ENCODE measurements around the gene CFAP141.
A peak's percentile ranks its signal among the peaks of the same experiment; 100 is the strongest.
"Not testable (repeated sequence)": the region's sequence is repeated elsewhere in the genome, so short reads cannot be mapped to it uniquely, and the experiment has no call there.

CFAP141 gene

DNA sequence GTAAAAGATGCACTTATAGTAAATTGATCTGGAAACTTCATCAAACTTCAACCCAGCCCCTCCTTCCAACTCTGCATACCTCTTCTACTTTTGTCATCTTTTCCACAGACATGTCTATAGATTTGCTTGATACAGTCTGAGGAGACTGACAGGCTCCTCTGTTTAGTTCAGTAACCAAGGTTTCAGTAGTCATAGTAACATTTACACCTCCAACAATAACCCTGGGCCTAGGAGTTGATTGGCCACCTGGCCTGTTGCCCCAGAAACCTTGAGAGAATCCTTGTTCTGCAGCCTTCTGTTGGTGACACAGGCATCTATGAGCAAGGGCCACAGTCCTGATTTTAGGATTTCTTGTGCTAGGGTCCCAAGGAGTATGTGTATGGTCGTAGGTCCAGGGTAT, at the start of gene CFAP141:
Gene CFAP141 (minus strand): TSS at position 138 of the 400 bp plus-strand sequence. CDS start 26 bp downstream, at position 112.
- no peak for DNase-seq (ENCODE audit: low read depth, low spot score)
- H3K27ac ChIP-seq: no peak within 1 kb of the TSS

- no peak overlapping the region for H3K27ac ChIP-seq
- DNase-seq (ENCODE audit: low read depth, low spot score): no peak
Observed at GRCh38 chr1:154253671-154254070, 47.5 kb upstream of the CFAP141 start.

DNA sequence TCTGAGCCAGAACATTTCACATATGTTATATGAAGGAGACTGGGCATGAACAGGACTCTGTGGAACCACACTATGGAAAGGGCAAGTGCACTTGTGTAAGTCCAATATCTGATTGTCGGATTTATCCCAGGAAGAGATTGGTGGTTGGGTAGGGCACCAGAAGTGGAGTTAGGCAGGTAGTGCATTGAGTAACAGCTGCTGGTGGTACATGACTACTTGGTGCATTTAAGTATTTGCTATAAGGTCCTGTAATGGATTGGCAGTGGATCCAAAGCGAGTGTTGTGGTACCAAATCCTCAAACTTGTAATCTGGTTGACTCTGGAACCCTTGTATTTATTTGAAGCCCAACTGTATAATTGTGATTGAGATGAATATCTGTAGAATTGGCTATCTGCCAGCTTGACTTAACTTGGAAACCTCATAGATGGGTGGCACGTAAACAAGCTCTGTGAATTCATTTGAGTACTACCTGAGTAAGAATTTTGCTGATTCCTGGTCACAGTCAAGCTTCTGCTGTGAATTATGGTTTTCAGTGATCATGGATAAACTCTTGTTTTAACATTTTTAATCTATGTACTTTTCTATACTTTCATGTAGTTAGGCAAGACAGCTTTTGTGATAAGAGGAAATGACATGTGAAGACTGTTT, 35.7 kb upstream of the CFAP141 start:
- no peak for DNase-seq (ENCODE audit: low read depth, low spot score)
- H3K27ac ChIP-seq: no peak overlapping the region

GRCh38 chr1:154240294-154240833, 34.2 kb upstream of the CFAP141 start:
- no peak for DNase-seq (ENCODE audit: low read depth, low spot score)
- no peak overlapping the region for H3K27ac ChIP-seq

- DNase-seq (ENCODE audit: low read depth, low spot score): no peak
- H3K27ac ChIP-seq: no peak overlapping the region
Observed at GRCh38 chr1:154239491-154239890, 33.4 kb upstream of the CFAP141 start.

DNA sequence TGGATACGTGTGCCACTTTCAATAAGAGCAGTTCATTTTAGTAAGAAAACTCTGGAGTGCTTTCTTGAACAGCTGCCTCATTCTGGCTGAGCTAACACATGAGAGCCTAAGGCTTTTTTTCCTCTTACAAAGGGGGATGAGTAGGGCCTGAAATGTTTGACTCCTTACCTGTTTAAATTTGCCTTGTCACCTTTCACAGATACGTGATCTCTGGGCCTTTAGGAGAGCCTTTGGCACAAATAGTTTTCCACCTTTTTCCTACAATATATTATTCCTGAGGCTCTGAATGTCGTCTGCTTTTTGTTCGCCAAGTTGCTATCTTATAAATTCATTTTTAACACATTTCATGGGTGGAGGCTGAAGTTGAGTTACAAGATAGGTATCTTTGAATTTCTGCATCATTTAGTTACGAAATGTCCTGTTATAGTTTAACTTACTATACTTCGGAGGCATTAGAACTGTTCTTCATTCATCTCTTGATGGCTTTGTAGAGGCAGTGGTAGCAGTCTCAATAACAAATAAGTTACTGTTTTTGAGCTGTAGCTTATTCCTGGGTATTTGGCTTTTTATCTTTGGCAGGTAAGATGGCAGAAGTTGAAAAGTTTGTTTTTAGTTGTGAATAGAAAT, 31.9 kb upstream of the CFAP141 start:
- H3K27ac ChIP-seq: no peak overlapping the region

DNA sequence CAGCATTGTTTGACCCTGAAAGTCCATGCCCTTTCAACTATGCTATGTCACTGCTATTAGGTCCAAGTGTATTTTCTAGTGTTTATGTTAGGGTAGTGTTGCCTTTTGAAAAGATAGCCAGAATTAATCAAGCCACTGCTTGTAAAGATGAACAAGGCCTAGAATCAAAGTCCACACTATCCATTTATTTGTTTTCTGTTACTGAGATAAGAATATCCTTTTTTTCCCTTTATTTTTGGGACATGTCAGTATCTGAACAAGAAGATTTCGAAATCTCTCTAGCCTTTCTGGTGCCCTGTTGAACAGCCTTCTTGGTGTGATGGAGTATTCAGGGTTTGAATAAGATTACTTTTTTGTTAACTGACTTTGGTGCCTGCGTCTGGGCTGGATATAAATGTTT, 31.3 kb upstream of the CFAP141 start:
- no peak overlapping the region for H3K27ac ChIP-seq
- no peak for DNase-seq (ENCODE audit: low read depth, low spot score)

More for the DNA sequence above, 31.9 kb upstream of the CFAP141 start:
- no peak for DNase-seq (ENCODE audit: low read depth, low spot score)

DNA sequence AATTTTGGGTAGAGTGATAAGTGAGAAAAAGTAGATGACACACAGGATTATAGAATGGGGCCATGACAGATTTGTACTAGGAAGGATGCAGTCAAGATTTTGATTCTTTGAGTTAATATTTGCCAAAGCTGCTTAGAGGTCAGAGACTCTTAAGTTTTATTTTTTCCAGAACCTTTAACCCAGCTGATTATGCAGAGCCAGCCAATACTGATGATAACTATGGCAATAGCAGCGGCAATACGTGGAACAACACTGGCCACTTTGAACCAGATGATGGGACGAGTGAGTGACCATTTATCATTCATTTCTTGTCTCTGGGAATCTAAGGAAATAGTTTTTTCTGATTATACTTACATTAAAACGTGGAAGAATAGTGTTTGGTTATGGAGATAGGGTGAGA, 30.7 kb upstream of the CFAP141 start:
- H3K27ac ChIP-seq: no peak overlapping the region
- no peak for DNase-seq (ENCODE audit: low read depth, low spot score)

- H3K27ac ChIP-seq: not testable (repeated sequence)
Observed at GRCh38 chr1:154233127-154233526, 27.0 kb upstream of the CFAP141 start.

GRCh38 chr1:154231112-154231511, 25.0 kb upstream of the CFAP141 start:
- DNase-seq (ENCODE audit: low read depth, low spot score); H3K27ac ChIP-seq: not testable (repeated sequence)

More at GRCh38 chr1:154233127-154233526, 27.0 kb upstream of the CFAP141 start:
- DNase-seq (ENCODE audit: low read depth, low spot score): not testable (repeated sequence)

DNA sequence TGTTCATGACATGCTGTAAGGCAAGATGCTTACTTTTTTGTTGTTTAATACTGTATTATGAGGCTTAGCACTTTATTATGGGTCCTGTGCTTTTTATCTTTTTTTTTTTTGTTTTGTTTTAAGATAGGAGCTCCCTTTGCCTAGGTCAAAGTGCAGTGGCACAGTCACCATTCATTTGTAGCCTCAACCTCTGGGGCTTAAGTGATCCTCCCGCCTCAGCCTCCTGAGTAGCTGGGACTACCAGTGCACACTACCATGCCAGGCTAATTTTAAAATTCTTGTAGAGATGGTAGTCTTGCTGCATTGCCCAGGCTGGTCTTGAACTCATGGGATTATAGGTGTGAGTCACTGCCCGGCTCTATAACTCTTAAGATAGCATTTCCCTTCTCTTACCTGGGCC, 19.2 kb upstream of the CFAP141 start:
- no peak overlapping the region for H3K27ac ChIP-seq
- DNase-seq (ENCODE audit: low read depth, low spot score): no peak

DNA sequence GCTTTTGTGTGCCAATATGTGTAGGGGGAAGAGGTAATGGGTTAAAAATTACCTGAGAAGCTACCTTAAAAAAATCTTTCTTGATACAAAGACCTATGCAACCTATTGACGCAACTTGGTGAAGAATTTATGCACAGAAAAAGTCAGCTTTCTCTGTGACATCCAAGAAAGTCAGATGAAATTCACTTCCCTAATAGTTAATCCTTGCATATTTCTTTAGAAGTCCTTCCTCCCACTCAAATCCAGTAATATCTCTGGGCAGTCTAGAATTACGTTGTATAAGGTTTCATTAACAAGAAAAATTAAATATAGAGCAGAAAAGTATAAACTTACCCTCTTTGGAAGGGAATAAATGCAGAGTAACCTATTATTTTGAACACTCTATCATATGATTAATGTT, 17.5 kb upstream of the CFAP141 start:
- DNase-seq (ENCODE audit: low read depth, low spot score): no peak
- no peak overlapping the region for H3K27ac ChIP-seq

DNA sequence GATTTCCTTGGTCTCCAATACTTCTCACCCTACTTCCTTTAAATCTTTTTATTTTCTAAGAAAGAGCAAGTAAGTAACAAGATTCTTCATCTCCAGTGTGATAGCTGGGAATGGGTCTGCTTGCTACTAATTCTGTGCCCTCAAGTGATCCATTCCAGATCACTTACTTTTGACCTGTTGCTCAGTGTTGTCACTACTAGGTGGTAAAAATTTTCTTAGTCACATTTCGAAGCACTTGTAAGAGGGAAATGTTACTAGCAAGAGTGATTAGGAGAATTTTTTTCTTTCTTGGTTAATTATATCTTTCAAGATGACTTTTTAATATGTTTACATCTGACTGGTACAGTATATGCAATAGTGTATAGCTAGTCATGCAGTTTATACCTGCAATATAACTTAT, 16.8 kb upstream of the CFAP141 start:
- no peak for DNase-seq (ENCODE audit: low read depth, low spot score)
- H3K27ac ChIP-seq: no peak overlapping the region

GRCh38 chr1:154222518-154222917, 16.4 kb upstream of the CFAP141 start:
- no peak overlapping the region for H3K27ac ChIP-seq
- DNase-seq (ENCODE audit: low read depth, low spot score): no peak

GRCh38 chr1:154221278-154222001, 15.3 kb upstream of the CFAP141 start:
- peak overlapping the region; percentile 91 for H3K27ac ChIP-seq
- DNase-seq (ENCODE audit: low read depth, low spot score): no peak

- peak overlapping the region; percentile 91 for H3K27ac ChIP-seq
- no peak for DNase-seq (ENCODE audit: low read depth, low spot score)
Observed at GRCh38 chr1:154220970-154221277, 14.8 kb upstream of the CFAP141 start.

- H3K27ac ChIP-seq: peak within 1 kb of the TSS; percentile 91
- DNase-seq (ENCODE audit: low read depth, low spot score): peak; percentile 97
Observed at GRCh38 chr1:154220071-154220969, 14.2 kb upstream of the CFAP141 start, which contains the start of gene UBAP2L. Gene UBAP2L (plus strand): TSS chr1:154220955. CDS start chr1:154225124, 4,169 bp downstream.

DNA sequence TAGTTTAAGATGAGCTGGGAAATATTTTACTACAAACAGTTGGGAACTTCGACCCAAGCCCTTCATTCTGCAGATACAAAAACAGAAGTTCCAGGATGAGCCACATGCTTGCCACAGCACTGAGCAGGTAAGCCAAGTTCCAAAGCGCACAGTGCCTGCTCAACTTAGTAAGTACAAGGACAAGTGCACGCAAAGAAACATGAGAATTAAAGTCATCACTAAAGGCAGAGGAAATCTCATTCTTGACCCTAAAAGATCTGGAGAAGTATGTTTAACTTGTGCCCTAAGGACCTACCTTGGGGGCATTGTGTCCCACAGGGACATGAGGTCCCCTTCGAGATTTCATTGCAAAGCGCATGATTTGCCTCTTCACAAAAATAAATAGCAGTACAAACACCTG, 13.4 kb upstream of the CFAP141 start:
- DNase-seq (ENCODE audit: low read depth, low spot score): no peak
- H3K27ac ChIP-seq: peak overlapping the region; percentile 91

- DNase-seq (ENCODE audit: low read depth, low spot score): no peak
- no peak overlapping the region for H3K27ac ChIP-seq
Observed at GRCh38 chr1:154218545-154218944, 12.4 kb upstream of the CFAP141 start.

DNA sequence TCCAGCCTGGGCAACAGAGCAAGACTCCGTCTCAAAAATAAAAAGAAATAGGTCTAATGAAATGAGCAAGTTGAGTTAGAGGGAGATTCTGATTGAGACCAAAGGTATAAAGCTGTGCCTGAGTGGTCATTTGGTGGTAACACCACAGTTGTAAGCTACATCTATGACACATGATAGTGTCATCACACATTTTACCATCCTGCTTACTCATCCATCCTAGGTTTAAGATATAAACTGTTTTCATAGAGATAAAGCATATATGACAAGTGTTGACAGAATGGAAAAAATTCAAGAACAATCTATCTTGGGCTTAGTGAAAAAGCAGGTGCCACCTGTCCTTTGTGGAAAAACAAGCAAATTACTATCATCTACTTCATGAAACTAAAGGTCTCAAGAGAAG, 7.1 kb upstream of the CFAP141 start:
- DNase-seq (ENCODE audit: low read depth, low spot score): no peak

More for the DNA sequence above, 7.1 kb upstream of the CFAP141 start:
- peak overlapping the region; percentile 16 for H3K27ac ChIP-seq

All from epithelial cell of prostate (primary cell).